8988T (cell line): ENCODE measurements around the gene MAP1LC3B.
"Not testable (repeated sequence)": the region's sequence is repeated elsewhere in the genome, so short reads cannot be mapped to it uniquely, and the experiment has no call there.

Experiments used
- DNase-seq: peaks from one replicate; pipeline ENCODE4 v3.0.0; 2011

The MAP1LC3B gene

GRCh38 chr16:87361916-87362619, 30.1 kb upstream of the MAP1LC3B start:
- no peak for DNase-seq

- not testable (repeated sequence) for DNase-seq
Measured at GRCh38 chr16:87362828-87363559, 29.1 kb upstream of the MAP1LC3B start.

GRCh38 chr16:87363771-87364455, 28.2 kb upstream of the MAP1LC3B start:
- DNase-seq: no peak

- DNase-seq: no peak
Measured at GRCh38 chr16:87365021-87365713, 27.0 kb upstream of the MAP1LC3B start.

- no peak for DNase-seq
Measured at GRCh38 chr16:87366288-87366687, 25.8 kb upstream of the MAP1LC3B start.

GRCh38 chr16:87366930-87367329, 25.2 kb upstream of the MAP1LC3B start:
- DNase-seq: no peak

GRCh38 chr16:87367529-87367928, 24.6 kb upstream of the MAP1LC3B start:
- no peak for DNase-seq

- no peak for DNase-seq
Measured at GRCh38 chr16:87368029-87368770, 23.9 kb upstream of the MAP1LC3B start.

- DNase-seq: no peak
Measured at GRCh38 chr16:87369117-87369765, 22.9 kb upstream of the MAP1LC3B start.

- no peak for DNase-seq
Measured at GRCh38 chr16:87369796-87370719, 22.1 kb upstream of the MAP1LC3B start.

- DNase-seq: no peak
Measured at GRCh38 chr16:87371261-87371866, 20.8 kb upstream of the MAP1LC3B start.

GRCh38 chr16:87372305-87372704, 19.8 kb upstream of the MAP1LC3B start:
- no peak for DNase-seq

GRCh38 chr16:87374313-87374712, 17.8 kb upstream of the MAP1LC3B start:
- DNase-seq: no peak

GRCh38 chr16:87375426-87376135, 16.6 kb upstream of the MAP1LC3B start:
- DNase-seq: no peak

- DNase-seq: no peak
Measured at GRCh38 chr16:87376660-87377059, 15.5 kb upstream of the MAP1LC3B start.

- DNase-seq: not testable (repeated sequence)
Measured at GRCh38 chr16:87379312-87379752, 12.8 kb upstream of the MAP1LC3B start.

GRCh38 chr16:87380403-87380802, 11.7 kb upstream of the MAP1LC3B start:
- DNase-seq: no peak

GRCh38 chr16:87380881-87381280, 11.3 kb upstream of the MAP1LC3B start:
- DNase-seq: no peak

- no peak for DNase-seq
Measured at GRCh38 chr16:87382023-87382785, 9.9 kb upstream of the MAP1LC3B start.
